ENCODE data around the gene TARS2.

Gene TARS2

DNA sequence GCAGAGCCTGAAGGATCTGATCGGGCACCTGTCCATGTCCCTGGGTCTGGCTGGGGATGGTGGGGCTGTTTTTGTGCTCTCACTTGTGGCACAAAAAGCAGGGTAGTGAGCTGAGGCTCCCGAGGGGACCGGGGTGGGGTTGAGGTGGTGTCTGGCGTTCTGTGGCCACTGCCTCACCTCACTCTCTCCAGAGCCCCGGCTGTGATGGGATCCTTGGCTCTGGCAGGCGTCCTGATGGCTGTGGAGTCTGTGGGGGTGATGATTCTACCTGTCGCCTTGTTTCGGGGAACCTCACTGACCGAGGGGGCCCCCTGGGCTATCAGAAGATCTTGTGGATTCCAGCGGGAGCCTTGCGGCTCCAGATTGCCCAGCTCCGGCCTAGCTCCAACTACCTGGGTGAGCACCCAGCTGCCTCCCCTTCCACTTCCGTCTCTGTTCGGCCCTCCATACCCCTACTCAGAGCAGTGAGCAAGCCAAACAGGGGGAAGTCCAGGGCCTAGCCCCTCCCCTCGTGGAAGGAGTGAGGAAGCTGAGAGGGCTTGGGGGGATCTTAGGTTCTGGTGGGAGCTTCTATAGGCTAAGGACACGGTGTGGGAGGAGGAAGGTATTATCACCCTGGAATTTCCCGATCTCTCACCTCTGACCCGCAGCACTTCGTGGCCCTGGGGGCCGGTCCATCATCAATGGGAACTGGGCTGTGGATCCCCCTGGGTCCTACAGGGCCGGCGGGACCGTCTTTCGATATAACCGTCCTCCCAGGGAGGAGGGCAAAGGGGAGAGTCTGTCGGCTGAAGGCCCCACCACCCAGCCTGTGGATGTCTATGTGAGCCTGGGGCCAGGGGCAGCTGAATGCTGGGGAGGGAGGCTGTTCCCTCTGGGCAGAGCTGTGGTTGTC, 69.0 kb downstream of the TARS2 start:
- no peak for DNase-seq (ENCODE audit: low spot score)

DNA sequence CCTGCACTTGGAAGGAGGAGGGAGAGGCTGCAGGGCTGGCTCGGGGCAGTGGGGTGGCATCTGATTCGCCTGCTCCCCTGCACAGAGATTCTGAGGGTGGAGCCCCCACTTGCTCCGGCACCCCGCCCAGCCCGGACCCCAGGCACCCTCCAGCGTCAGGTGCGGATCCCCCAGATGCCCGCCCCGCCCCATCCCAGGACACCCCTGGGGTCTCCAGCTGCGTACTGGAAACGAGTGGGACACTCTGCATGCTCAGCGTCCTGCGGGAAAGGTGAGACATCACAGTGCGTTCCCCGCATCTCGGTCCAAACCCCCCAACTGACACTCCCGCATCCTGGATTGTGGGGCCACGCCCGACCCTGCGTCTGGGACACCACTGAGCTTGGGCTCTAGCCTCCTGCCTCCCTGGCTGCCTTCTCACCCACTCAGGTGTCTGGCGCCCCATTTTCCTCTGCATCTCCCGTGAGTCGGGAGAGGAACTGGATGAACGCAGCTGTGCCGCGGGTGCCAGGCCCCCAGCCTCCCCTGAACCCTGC, 69.9 kb downstream of the TARS2 start:
- no peak for DNase-seq (ENCODE audit: low spot score)
